Endodermal cell (in vitro differentiated cells): ENCODE measurements around the gene HMG20B. TPM values are rescaled to one million over a fixed set of nuclear protein-coding genes. Genes with fewer than 3 reads are reported as not detected.

Experiments
- DNase-seq: peaks from one replicate; pipeline ENCODE4 v3.0.0-alpha.2; 2017
- H3K27ac ChIP-seq: 2 replicates; pipeline ENCODE4 v1.5.1; 2013; ENCODE audit warnings: mild to moderate bottlenecking, low read depth, low read length, moderate library complexity
- H3K27me3 ChIP-seq: 2 replicates; pipeline ENCODE4 v1.6.1; 2013; ENCODE audit warnings: mild to moderate bottlenecking, low read length, moderate library complexity; ENCODE audit not compliant: insufficient read depth, control insufficient read depth, poor library complexity, severe bottlenecking
- H3K36me3 ChIP-seq: 2 replicates; pipeline ENCODE4 v1.7.0; 2013; ENCODE audit warnings: mild to moderate bottlenecking, low read length, moderate library complexity; ENCODE audit not compliant: control insufficient read depth, insufficient read depth
- H3K4me1 ChIP-seq: one replicate; pipeline ENCODE4 v1.7.0; 2013; ENCODE audit warnings: low read length; ENCODE audit not compliant: control insufficient read depth, insufficient read depth
- H3K4me3 ChIP-seq: 2 replicates; pipeline ENCODE4 v1.5.1; 2013; ENCODE audit warnings: mild to moderate bottlenecking, low read length, moderate library complexity
- H3K9ac ChIP-seq: 2 replicates; pipeline ENCODE4 v1.6.1; 2013; ENCODE audit warnings: mild to moderate bottlenecking, low read length, moderate library complexity; ENCODE audit not compliant: poor library complexity, severe bottlenecking; ENCODE audit errors: extremely low read depth
- H3K9me3 ChIP-seq: 2 replicates; pipeline ENCODE4 v1.6.1; 2013; ENCODE audit warnings: mild to moderate bottlenecking, low read length, moderate library complexity; ENCODE audit not compliant: control insufficient read depth
- H3K27ac Mint-ChIP-seq: 2 replicates; pipeline ENCODE4 v1.8.0; 2020; ENCODE audit warnings: mixed read lengths
- H3K27me3 Mint-ChIP-seq: 2 replicates; pipeline ENCODE4 v1.8.0; 2021; ENCODE audit warnings: mild to moderate bottlenecking, mixed read lengths; ENCODE audit not compliant: insufficient read depth
- H3K36me3 Mint-ChIP-seq: 2 replicates; pipeline ENCODE4 v1.8.0; 2020; ENCODE audit warnings: low read depth, mixed read lengths
- H3K4me1 Mint-ChIP-seq: 2 replicates; pipeline ENCODE4 v1.8.0; 2020; ENCODE audit warnings: mixed read lengths
- H3K4me3 Mint-ChIP-seq: 2 replicates; pipeline ENCODE4 v1.8.0; 2020; ENCODE audit warnings: mild to moderate bottlenecking, moderate library complexity, mixed read lengths
- H3K9me3 Mint-ChIP-seq: 2 replicates; pipeline ENCODE4 v1.8.0; 2020; ENCODE audit warnings: mild to moderate bottlenecking, mixed read lengths
- CTCF ChIP-seq: fragments of 200-600 bp; sonication (generic); conservative IDR thresholded peaks from 2 replicates; pipeline ENCODE4 v1.5.0; 2021; ENCODE audit warnings: antibody characterized with exemption, mild to moderate bottlenecking
- WGBS, 2 experiments: methylation state at CpG; one replicate each; pipeline versions ENCODE4 v1.1.5 to v1.1.7; 2013; ENCODE audit warnings: missing lambda C conversion rate in 2 of 2, mixed read lengths in 1 of 2; ENCODE audit not compliant: insufficient coverage in 1 of 2, insufficient read length in 1 of 2; 5-methylcytosine and 5-hydroxymethylcytosine counted together
- total RNA-seq, 2 donors: library from RNA; stranded (reverse); fragmentation: NEBNext Ultra II Directional in 1 of 2; extraction: Animal tissue kit (Norgen Biotek cat#: 25700) in 1 of 2; gene quantifications; 2 replicates in 1 of 2; 3 replicates in 1 of 2; pipeline ENCODE4 v1.2.1, GENCODE V29; 2021

Gene HMG20B
- total RNA-seq, 2 donors from 2014 or later = 80.7 to 102 TPM

- Mint-ChIP-seq H3K4me1 (no peaks in the 10 kb centered on the region), H3K36me3 (peaks cover 19% of the 10 kb centered on the region), H3K4me3 (no peak overlapping the region), H3K9me3 (no peaks in the 10 kb centered on the region), H3K27ac (no peak overlapping the region), H3K27me3 (no peaks in the 10 kb centered on the region)
- DNase-seq = no peak
- no peak overlapping the region for H3K4me3 ChIP-seq
- peaks cover 2% of the 10 kb centered on the region for H3K4me1 ChIP-seq
- H3K9me3 ChIP-seq = no peaks in the 10 kb centered on the region
- H3K27me3 ChIP-seq = no peaks in the 10 kb centered on the region
- H3K36me3 ChIP-seq = peaks cover 15% of the 10 kb centered on the region
- no peak overlapping the region for H3K9ac ChIP-seq
- 91 to 96% methylated on average over 10 to 19 of the region's 19 CpGs for WGBS, 2 experiments
- no peak overlapping the region for H3K27ac ChIP-seq
- TF ChIP-seq CTCF = no peak
Observed at GRCh38 chr19:3620145-3620816, 47.5 kb downstream of the HMG20B start.

GRCh38 chr19:3620817-3621547 is 48.2 kb downstream of the HMG20B start:
- no peaks in the 10 kb centered on the region for H3K9me3 ChIP-seq
- H3K27me3 Mint-ChIP-seq = no peaks in the 10 kb centered on the region
- no peak overlapping the region for H3K27ac Mint-ChIP-seq
- H3K27me3 ChIP-seq = no peaks in the 10 kb centered on the region
- no peak overlapping the region for H3K4me3 Mint-ChIP-seq
- peaks cover 15% of the 10 kb centered on the region for H3K36me3 ChIP-seq
- H3K4me3 ChIP-seq = no peak overlapping the region
- peaks cover 3% of the 10 kb centered on the region for H3K4me1 ChIP-seq
- H3K9ac ChIP-seq = no peak overlapping the region
- 92 to 94% methylated on average over 22 to 24 of the region's 24 CpGs for WGBS, 2 experiments
- no peak for TF ChIP-seq CTCF
- no peaks in the 10 kb centered on the region for H3K9me3 Mint-ChIP-seq
- peaks cover 19% of the 10 kb centered on the region for H3K36me3 Mint-ChIP-seq
- no peak for DNase-seq
- no peak overlapping the region for H3K27ac ChIP-seq
- peaks cover 4% of the 10 kb centered on the region for H3K4me1 Mint-ChIP-seq

DNA sequence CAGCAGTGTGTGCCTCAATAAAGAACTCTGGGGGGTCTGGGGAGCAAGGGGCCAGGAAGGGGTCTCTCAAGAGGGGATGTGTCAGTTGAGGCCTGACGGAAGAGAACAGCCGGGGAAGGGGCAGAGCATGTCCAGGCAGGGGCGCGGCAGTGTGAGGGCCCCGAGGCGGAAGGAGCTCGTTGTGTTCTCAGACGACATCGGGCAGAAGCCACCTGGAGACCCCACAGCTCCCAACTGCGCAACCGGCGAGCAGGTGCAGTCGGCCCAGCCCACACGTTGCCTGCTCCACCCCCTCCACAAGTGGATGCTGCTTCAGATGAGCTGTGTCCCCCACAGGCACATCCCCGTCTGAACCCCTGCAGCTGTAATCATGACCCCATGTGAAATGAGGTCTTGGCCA is 48.9 kb downstream of the HMG20B start:
- no peak for DNase-seq
- H3K27me3 Mint-ChIP-seq = no peaks in the 10 kb centered on the region
- H3K4me3 Mint-ChIP-seq = no peak overlapping the region

More for the DNA sequence above, 48.9 kb downstream of the HMG20B start:
- no peaks in the 10 kb centered on the region for H3K9me3 ChIP-seq
- Mint-ChIP-seq H3K36me3 (peaks cover 19% of the 10 kb centered on the region), H3K9me3 (no peaks in the 10 kb centered on the region), H3K27ac (no peak overlapping the region), H3K4me1 (peaks cover 6% of the 10 kb centered on the region)
- H3K27ac ChIP-seq = no peak overlapping the region
- H3K27me3 ChIP-seq = no peaks in the 10 kb centered on the region
- no peak overlapping the region for H3K4me3 ChIP-seq
- peaks cover 15% of the 10 kb centered on the region for H3K36me3 ChIP-seq
- 94 to 95% methylated on average over 11 to 15 of the region's 15 CpGs for WGBS, 2 experiments
- no peak overlapping the region for H3K9ac ChIP-seq
- TF ChIP-seq CTCF = no peak
- H3K4me1 ChIP-seq = peaks cover 3% of the 10 kb centered on the region
